Testis (tissue), 2 donors: ENCODE data around the gene GATAD2A.

Experiments used
- CTCF ChIP-seq, 3 experiments: fragments of 450-650 bp in 2 of 3; fragments of 200-600 bp in 1 of 3; sonication (generic) in 1 of 3; IDR thresholded peaks; one replicate each; pipeline ENCODE4 v1.5.1; 2016 to 2019; ENCODE audit warnings: antibody characterized with exemption in 3 of 3, mild to moderate bottlenecking in 2 of 3, moderate library complexity in 1 of 3
- POLR2A ChIP-seq: fragments of 450-650 bp; IDR thresholded peaks from one replicate; pipeline ENCODE4 v1.6.1; 2017; ENCODE audit warnings: antibody characterized with exemption, mild to moderate bottlenecking, moderate library complexity

DNA sequence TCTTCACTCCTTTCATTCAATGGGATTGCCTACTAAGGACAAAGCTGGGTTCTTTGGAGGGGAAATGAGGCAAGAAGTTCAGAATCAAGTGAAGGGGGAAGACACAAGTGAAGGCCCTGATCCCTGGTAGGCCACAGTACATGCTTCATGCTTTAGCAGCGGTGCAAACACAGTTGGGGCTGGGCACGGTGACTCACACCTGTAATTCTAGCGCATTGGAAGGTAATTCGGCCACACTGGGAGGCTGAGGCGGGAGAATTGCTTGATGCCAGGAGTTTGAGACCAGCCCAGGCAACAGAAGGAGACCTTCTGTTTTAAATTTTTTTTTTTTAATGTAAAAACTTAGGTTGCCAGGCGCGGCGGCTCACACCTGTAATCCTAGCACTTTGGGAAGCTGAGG is 23.4 kb upstream of the GATAD2A start:
- TF ChIP-seq CTCF (IDR thresholded peaks at IDR 0.05) (no peak), POLR2A (no peak)
